BE2C (cell line): ENCODE data around the gene CD28.

Source experiments
- DNase-seq: peaks from one replicate; pipeline ENCODE4 v3.0.0-alpha.2; 2020
- H3K27me3 ChIP-seq: fragments of 250-450 bp; sonication (Bioruptor Pico); 2 replicates; pipeline ENCODE4 v1.5.1; 2020; ENCODE audit warnings: mild to moderate bottlenecking
- H3K36me3 ChIP-seq: fragments of 250-450 bp; sonication (Bioruptor Pico); 2 replicates; pipeline ENCODE4 v1.5.1; 2020; ENCODE audit warnings: mild to moderate bottlenecking
- H3K4me1 ChIP-seq: fragments of 250-450 bp; sonication (Bioruptor Pico); 2 replicates; pipeline ENCODE4 v1.5.1; 2020
- H3K4me3 ChIP-seq: 2 replicates; pipeline ENCODE4 v1.5.1; 2011; ENCODE audit warnings: low read depth, low read length
- H3K9me3 ChIP-seq: fragments of 250-450 bp; sonication (Bioruptor Pico); 2 replicates; pipeline ENCODE4 v1.5.1; 2020
- CTCF ChIP-seq: IDR thresholded peaks from 2 replicates; pipeline ENCODE4 v1.5.1; 2012; ENCODE audit warnings: mild to moderate bottlenecking, low read depth, low read length

CD28 gene

DNA sequence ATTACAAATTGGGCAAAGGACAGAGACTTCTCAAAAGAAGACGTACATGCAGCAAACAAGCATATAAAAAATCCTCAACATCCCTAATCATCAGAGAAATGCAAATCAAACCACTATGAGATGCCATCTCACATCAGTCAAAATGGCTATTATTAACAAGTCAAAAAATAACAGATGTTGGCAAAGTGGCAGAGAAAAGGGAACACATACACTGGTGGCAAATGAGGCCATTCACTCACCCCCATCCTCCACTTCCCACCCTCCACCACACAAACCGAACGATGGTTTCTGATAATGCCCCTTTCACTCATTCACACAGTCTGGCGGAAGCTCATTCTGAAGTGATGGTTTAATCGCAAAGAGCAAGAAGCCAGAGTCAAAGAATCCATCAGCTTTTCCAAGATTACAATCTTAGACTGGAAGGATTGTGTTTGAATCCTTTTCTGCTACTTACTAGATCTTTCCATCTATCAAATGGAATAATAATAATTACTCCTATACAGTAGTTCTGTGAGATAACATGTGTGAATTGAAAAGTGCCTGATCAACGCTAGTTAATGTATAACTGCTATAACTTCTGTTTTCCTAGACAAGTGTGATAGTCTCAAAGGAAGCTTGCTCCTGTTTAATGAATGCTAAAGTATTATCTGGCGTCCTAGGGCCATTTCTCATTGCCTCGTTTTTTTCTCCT lies 16.9 kb upstream of the CD28 start:
- Histone ChIP-seq H3K27me3 (no peaks in the 10 kb centered on the region), H3K36me3 (no peaks in the 10 kb centered on the region), H3K4me1 (no peaks in the 10 kb centered on the region), H3K9me3 (no peaks in the 10 kb centered on the region), H3K4me3 (no peak overlapping the region)
- TF ChIP-seq CTCF, result no peak
- DNase-seq, result no peak

- Histone ChIP-seq H3K27me3 (no peaks in the 10 kb centered on the region), H3K4me3 (no peak overlapping the region), H3K36me3 (no peaks in the 10 kb centered on the region), H3K4me1 (no peaks in the 10 kb centered on the region), H3K9me3 (no peaks in the 10 kb centered on the region)
- DNase-seq, result no peak
- no peak for TF ChIP-seq CTCF
These were observed 16.4 kb upstream of the CD28 start for GRCh38 chr2:203690117-203690431.

DNA sequence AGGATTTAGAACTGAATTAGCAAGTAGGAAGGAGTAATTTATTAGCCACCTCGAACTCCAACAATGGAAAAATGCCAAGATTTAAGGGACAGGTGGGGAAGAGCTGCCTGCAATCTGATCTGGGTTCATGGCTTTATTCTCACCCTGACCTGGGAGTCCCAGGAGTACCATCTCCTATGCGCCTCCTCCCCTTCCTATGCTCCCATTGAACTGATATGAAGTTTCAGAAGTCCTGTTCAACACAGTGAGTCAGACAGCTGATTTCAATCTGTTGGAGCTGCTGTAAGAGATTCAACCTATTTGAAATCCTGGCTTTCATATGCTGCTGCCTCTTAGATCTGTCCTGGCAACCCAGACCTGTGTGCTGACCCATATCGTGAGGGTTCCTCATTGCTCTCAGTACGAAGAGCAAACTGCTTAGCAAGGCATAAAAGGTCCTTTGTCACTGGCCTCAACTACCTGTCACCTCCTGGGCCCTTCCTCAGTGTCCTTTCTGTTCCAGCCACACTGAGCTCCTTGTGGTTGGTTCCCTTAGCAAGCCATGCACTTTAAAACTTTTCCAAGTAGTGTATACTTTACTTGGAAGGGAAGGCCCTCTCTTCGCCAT lies 15.9 kb upstream of the CD28 start:
- no peak for TF ChIP-seq CTCF
- Histone ChIP-seq H3K4me1 (no peaks in the 10 kb centered on the region), H3K27me3 (no peaks in the 10 kb centered on the region), H3K9me3 (no peaks in the 10 kb centered on the region), H3K36me3 (no peaks in the 10 kb centered on the region), H3K4me3 (no peak overlapping the region)
- no peak for DNase-seq

DNA sequence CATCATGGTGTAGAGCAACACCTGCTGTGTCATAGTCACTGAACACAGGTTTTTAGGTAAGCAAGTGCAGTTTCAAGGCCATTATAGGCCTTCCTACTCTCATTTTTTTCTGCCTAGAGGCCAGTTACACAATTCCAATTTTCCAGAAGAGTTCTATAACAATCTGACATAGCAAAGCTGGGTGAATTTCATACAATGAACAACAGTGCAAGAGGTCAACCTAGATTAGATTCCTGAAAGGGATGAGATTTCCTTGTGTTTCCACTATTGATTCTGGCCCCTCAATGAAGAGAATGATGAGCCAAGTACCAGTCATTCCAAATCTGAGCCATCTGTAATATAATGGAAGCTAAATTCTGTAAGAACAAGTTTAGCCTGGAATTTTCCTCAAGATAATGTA lies 15.3 kb upstream of the CD28 start:
- Histone ChIP-seq H3K36me3 (no peaks in the 10 kb centered on the region), H3K4me3 (no peak overlapping the region), H3K9me3 (no peaks in the 10 kb centered on the region), H3K4me1 (no peaks in the 10 kb centered on the region), H3K27me3 (no peaks in the 10 kb centered on the region)
- no peak for DNase-seq
- TF ChIP-seq CTCF, result no peak

DNA sequence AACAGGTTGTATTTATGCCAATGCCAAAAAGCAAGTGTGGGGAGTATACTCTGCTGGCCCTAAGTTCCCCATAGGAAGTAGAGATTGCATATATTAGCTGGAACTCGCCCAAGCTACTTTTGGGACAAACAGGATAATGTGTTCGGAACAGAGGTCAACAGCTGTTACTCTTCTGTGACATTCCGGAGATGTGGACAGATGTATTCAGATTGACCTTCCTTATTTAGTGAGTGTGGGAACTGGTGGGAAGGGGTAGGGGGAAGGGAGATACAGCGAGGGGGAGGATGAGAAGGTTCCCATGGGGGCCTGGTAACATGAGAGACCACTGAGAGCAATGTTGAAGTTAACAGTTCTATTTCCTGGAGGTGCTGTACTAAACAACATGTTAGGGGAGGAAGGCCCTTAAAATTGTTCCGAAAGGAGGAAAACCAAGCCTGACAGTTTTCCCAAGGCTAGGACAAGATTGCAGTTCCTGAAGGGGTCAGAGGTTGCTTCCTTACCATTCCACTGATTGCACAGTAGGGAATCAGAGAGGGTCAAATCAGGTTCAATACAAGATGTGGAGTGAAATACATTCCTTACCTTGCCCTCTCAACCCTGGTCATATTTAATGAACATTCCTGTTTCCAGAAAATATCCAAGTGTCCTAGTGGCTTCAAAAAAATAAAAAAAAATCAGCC lies 14.3 kb upstream of the CD28 start:
- no peak for TF ChIP-seq CTCF
- no peaks in the 10 kb centered on the region for H3K27me3 ChIP-seq
- no peak for DNase-seq
- H3K9me3 ChIP-seq, result no peaks in the 10 kb centered on the region
- no peak overlapping the region for H3K4me3 ChIP-seq
- no peaks in the 10 kb centered on the region for H3K4me1 ChIP-seq
- H3K36me3 ChIP-seq, result no peaks in the 10 kb centered on the region

DNA sequence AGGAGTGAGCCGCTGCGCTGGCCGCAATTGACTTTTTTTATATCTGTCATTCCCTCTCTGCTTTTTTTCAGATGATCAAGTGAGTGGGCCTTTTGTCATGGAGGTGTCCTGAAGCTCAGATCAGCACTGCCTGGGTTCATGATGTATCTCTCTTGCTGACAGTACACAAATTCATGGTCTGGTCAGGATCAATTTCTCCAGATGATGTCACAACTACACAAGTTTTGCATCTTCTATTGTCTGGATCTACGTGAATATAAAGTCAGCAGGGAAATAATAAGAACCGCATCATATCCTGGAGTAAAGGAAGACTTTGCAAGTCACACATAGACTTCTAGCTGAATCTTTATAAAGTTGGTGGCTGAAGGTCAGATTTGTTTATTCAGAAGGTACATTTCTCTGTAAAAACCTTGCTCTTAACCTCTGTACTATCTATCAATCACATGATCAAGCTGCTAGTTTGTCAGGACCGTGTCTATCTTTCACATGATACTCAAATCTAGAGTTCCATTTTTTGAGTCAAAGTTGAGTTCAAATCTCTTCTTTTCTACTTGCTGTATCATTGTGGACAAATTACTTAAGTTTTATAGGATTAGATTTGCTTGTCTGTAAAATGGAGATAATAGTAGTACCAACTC lies 13.1 kb upstream of the CD28 start:
- no peak for DNase-seq
- Histone ChIP-seq H3K4me3 (no peak overlapping the region), H3K36me3 (no peaks in the 10 kb centered on the region), H3K27me3 (no peaks in the 10 kb centered on the region), H3K9me3 (no peaks in the 10 kb centered on the region), H3K4me1 (no peaks in the 10 kb centered on the region)
- no peak for TF ChIP-seq CTCF
